Stimulated activated naive CD4-positive, alpha-beta T cell (primary cell): Measurements from ENCODE around the gene DARS2.
A peak's percentile ranks its signal among the peaks of the same experiment; 100 is the strongest.
"Not testable (repeated sequence)": the region's sequence is repeated elsewhere in the genome, so short reads cannot be mapped to it uniquely, and the experiment has no call there.

ENCODE experiments used
- DNase-seq, 6 experiments: peaks; one replicate each; lab custom pipeline; 2025; lab: John Stamatoyannopoulos, UW

The DARS2 gene

GRCh38 chr1:173824315-173825081 lies at the start of gene DARS2, which contains the start of gene CENPL:
DARS2 (plus strand) TSS chr1:173824673; CDS start chr1:173825230, 557 bp downstream.
CENPL (minus strand) TSS chr1:173824883; CDS start chr1:173811299, 13,584 bp downstream.
- peak; percentile 84 to 92 (median 90) for DNase-seq

GRCh38 chr1:173775578-173776226 lies 48.8 kb upstream of the DARS2 start:
- DNase-seq: no peak

GRCh38 chr1:173779936-173780335 lies 44.5 kb upstream of the DARS2 start:
- no peak for DNase-seq

- DNase-seq: no peak
These were observed 39.5 kb upstream of the DARS2 start for GRCh38 chr1:173784997-173785396.

GRCh38 chr1:173789841-173790240 lies 34.6 kb upstream of the DARS2 start:
- no peak for DNase-seq

GRCh38 chr1:173798078-173798477 lies 26.4 kb upstream of the DARS2 start:
- DNase-seq: no peak

GRCh38 chr1:173799995-173800394 lies 24.5 kb upstream of the DARS2 start:
- not testable (repeated sequence) for DNase-seq

- DNase-seq: no peak
These were observed 21.5 kb upstream of the DARS2 start for GRCh38 chr1:173802961-173803360.

- DNase-seq: not testable (repeated sequence)
These were observed 10.8 kb upstream of the DARS2 start for GRCh38 chr1:173813654-173814053.

- DNase-seq: no peak
These were observed 6.0 kb upstream of the DARS2 start for GRCh38 chr1:173818459-173818858.

- no peak for DNase-seq
These were observed 2.8 kb upstream of the DARS2 start for GRCh38 chr1:173821680-173822079.

- peak in 1 of 6 experiments; percentile 72 for DNase-seq
These were observed 625 bp upstream of the DARS2 start for GRCh38 chr1:173823781-173824314.

- DNase-seq: no peak
These were observed 3.1 kb downstream of the DARS2 start for GRCh38 chr1:173827611-173828010.

GRCh38 chr1:173832748-173833147 lies 8.3 kb downstream of the DARS2 start:
- no peak for DNase-seq

- DNase-seq: no peak
These were observed 27.6 kb downstream of the DARS2 start for GRCh38 chr1:173852105-173852504.

- no peak for DNase-seq
These were observed 28.6 kb downstream of the DARS2 start for GRCh38 chr1:173853074-173853473.

GRCh38 chr1:173856014-173856413 lies 31.5 kb downstream of the DARS2 start:
- no peak for DNase-seq

- no peak for DNase-seq
These were observed 32.4 kb downstream of the DARS2 start for GRCh38 chr1:173856903-173857302.

GRCh38 chr1:173857363-173857917 lies 33.0 kb downstream of the DARS2 start:
- DNase-seq: no peak

- DNase-seq: not testable (repeated sequence)
These were observed 35.1 kb downstream of the DARS2 start for GRCh38 chr1:173859547-173859946.

- DNase-seq: no peak
These were observed 35.6 kb downstream of the DARS2 start for GRCh38 chr1:173860065-173860464.

- DNase-seq: no peak
These were observed 37.3 kb downstream of the DARS2 start for GRCh38 chr1:173861731-173862145.
